Fibroblast of lung (primary cell): Measurements from ENCODE around the gene PTPN13. TPM values are rescaled to one million over a fixed set of nuclear protein-coding genes. Genes with fewer than 3 reads are reported as not detected.

Source experiments
- DNase-seq, 2 donors: peaks; one replicate each; pipeline versions ENCODE4 v3.0.0 to v3.0.0-alpha.2; 2010; ENCODE audit warnings: low read depth in 2 of 2
- H2AFZ ChIP-seq: 2 replicates; pipeline ENCODE4 v1.5.1; 2012; ENCODE audit warnings: low read length, control low read depth, inconsistent platforms
- H3K27ac ChIP-seq: 2 replicates; pipeline ENCODE4 v1.5.1; 2011; ENCODE audit warnings: low read length, control low read depth; ENCODE audit not compliant: insufficient read depth
- H3K27me3 ChIP-seq: 2 replicates; pipeline ENCODE4 v1.5.1; 2011; ENCODE audit warnings: mild to moderate bottlenecking, low read length; ENCODE audit not compliant: control insufficient read depth, insufficient read depth
- H3K36me3 ChIP-seq: 2 replicates; pipeline ENCODE4 v1.5.1; 2011; ENCODE audit warnings: low read length; ENCODE audit not compliant: control insufficient read depth, insufficient read depth
- H3K4me1 ChIP-seq: 2 replicates; pipeline ENCODE4 v1.5.1; 2011; ENCODE audit warnings: low read length; ENCODE audit not compliant: control insufficient read depth, insufficient read depth; ENCODE audit errors: extremely low read depth
- H3K4me2 ChIP-seq: 2 replicates; pipeline ENCODE4 v1.5.1; 2011; ENCODE audit warnings: low read length, control low read depth; ENCODE audit not compliant: insufficient read depth; ENCODE audit errors: extremely low read depth
- H3K4me3 ChIP-seq, 4 experiments: fragments of 200-600 bp in 1 of 4; sonication (generic) in 1 of 4; replicated peaks in 1 of 4; 2 replicates each; pipeline ENCODE4 v1.5.1; 2011 to 2016; ENCODE audit warnings: low read length in 4 of 4, low read depth in 3 of 4, mild to moderate bottlenecking in 3 of 4, control low read depth in 2 of 4, inconsistent platforms in 1 of 4, mixed read lengths in 1 of 4; ENCODE audit not compliant: insufficient read depth in 1 of 4; ENCODE audit errors: control extremely low read depth in 1 of 4
- H3K79me2 ChIP-seq: 2 replicates; pipeline ENCODE4 v1.5.1; 2012; ENCODE audit warnings: mild to moderate bottlenecking, low read length, inconsistent platforms; ENCODE audit not compliant: control insufficient read depth, insufficient read depth
- H3K9ac ChIP-seq: 2 replicates; pipeline ENCODE4 v1.5.1; 2011; ENCODE audit warnings: mild to moderate bottlenecking, low read length, control low read depth; ENCODE audit not compliant: insufficient read depth
- H3K9me3 ChIP-seq: 2 replicates; pipeline ENCODE4 v1.5.1; 2012; ENCODE audit warnings: low read depth, low read length; ENCODE audit not compliant: control insufficient read depth, insufficient read depth
- H4K20me1 ChIP-seq: 2 replicates; pipeline ENCODE4 v1.5.1; 2011; ENCODE audit warnings: low read length; ENCODE audit not compliant: control insufficient read depth, insufficient read depth; ENCODE audit errors: extremely low read depth
- CTCF ChIP-seq, 2 donors: IDR thresholded peaks in 1 of 2; conservative IDR thresholded peaks in 1 of 2; 1 replicate in 1 of 2; 2 replicates in 1 of 2; pipeline ENCODE4 v1.5.1; 2011 to 2012; ENCODE audit warnings: low read length in 2 of 2, control low read depth in 1 of 2, inconsistent platforms in 1 of 2, low read depth in 1 of 2, mild to moderate bottlenecking in 1 of 2
- EZH2 ChIP-seq: IDR thresholded peaks from 2 replicates; pipeline ENCODE4 v1.5.1; 2012; ENCODE audit warnings: low read length, control low read depth, mild to moderate bottlenecking; ENCODE audit errors: missing control alignments
- polyA plus RNA-seq, 2 donors: library from polyadenylated mRNA; depleted of rRNA in 1 of 2; stranded (reverse) in 1 of 2; unstranded in 1 of 2; fragments of >200 nt; gene quantifications; 2 replicates each; pipeline ENCODE4 v1.2.1, GENCODE V29; 2011 to 2012; ENCODE audit warnings: missing spikeins in 1 of 2
- total RNA-seq: library from RNA; depleted of rRNA; stranded (reverse); fragments of >200 nt; gene quantifications from 2 replicates; pipeline ENCODE4 v1.2.1, GENCODE V29; 2014

The PTPN13 gene
- total and polyA plus RNA-seq, 2 donors (not counting 1 experiment from before 2014, with no cell fraction given), result 16.5 to 136 TPM

- TF ChIP-seq EZH2 (no peak), CTCF (conservative IDR thresholded peaks at IDR 0.05 in 1 of 2, IDR thresholded peaks at IDR 0.05 in 1 of 2; ENCODE audit: low read depth in 1 of 2, low read length in 2 of 2) (no peak)
- Histone ChIP-seq H3K36me3 (no peaks in the 10 kb centered on the region), H3K4me1 (peaks cover 7% of the 10 kb centered on the region), H3K4me2 (peak overlapping the region; percentile 89), H3K79me2 (peaks cover 44% of the 10 kb centered on the region), H3K27me3 (no peaks in the 10 kb centered on the region), H2AFZ (no peak overlapping the region), H3K9ac (no peak overlapping the region), H3K27ac (no peak overlapping the region), H3K4me3 (peak overlapping the region in 3 of 4 experiments; percentile 71 to 83 (median 80)), H3K9me3 (no peaks in the 10 kb centered on the region), H4K20me1 (no peaks in the 10 kb centered on the region)
- DNase-seq, result peak; percentile 18 to 53
Measured at GRCh38 chr4:86596807-86597206, 2.7 kb downstream of the PTPN13 start.

- Histone ChIP-seq H3K4me3 (no peak overlapping the region), H3K4me1 (peaks cover 7% of the 10 kb centered on the region), H3K36me3 (no peaks in the 10 kb centered on the region), H3K27me3 (no peaks in the 10 kb centered on the region), H3K9ac (no peak overlapping the region), H3K4me2 (no peak overlapping the region), H2AFZ (no peak overlapping the region), H3K79me2 (peaks cover 49% of the 10 kb centered on the region), H3K9me3 (no peaks in the 10 kb centered on the region), H4K20me1 (no peaks in the 10 kb centered on the region), H3K27ac (no peak overlapping the region)
- no peak for DNase-seq
- TF ChIP-seq CTCF (conservative IDR thresholded peaks at IDR 0.05 in 1 of 2, IDR thresholded peaks at IDR 0.05 in 1 of 2; ENCODE audit: low read depth in 1 of 2, low read length in 2 of 2), result no peak
- TF ChIP-seq EZH2, result no peak
Measured at GRCh38 chr4:86600007-86600653, 6.0 kb downstream of the PTPN13 start.

- no peaks in the 10 kb centered on the region for H3K4me1 ChIP-seq
- TF ChIP-seq CTCF (conservative IDR thresholded peaks at IDR 0.05 in 1 of 2, IDR thresholded peaks at IDR 0.05 in 1 of 2; ENCODE audit: low read depth in 1 of 2, low read length in 2 of 2), result no peak
- no peak for TF ChIP-seq EZH2
- H3K36me3 ChIP-seq, result no peaks in the 10 kb centered on the region
- DNase-seq, result no peak
- no peaks in the 10 kb centered on the region for H4K20me1 ChIP-seq
- no peak overlapping the region for H3K27ac ChIP-seq
- H3K27me3 ChIP-seq, result no peaks in the 10 kb centered on the region
- no peak overlapping the region for H2AFZ ChIP-seq
- no peaks in the 10 kb centered on the region for H3K9me3 ChIP-seq
- no peak overlapping the region for H3K4me3 ChIP-seq
- peaks cover 22% of the 10 kb centered on the region for H3K79me2 ChIP-seq
- H3K9ac ChIP-seq, result no peak overlapping the region
- no peak overlapping the region for H3K4me2 ChIP-seq
Measured at GRCh38 chr4:86603311-86603885, 9.3 kb downstream of the PTPN13 start.
